Measurements from ENCODE around the gene TXNDC17.
"Not testable (repeated sequence)": the region's sequence is repeated elsewhere in the genome, so short reads cannot be mapped to it uniquely, and the experiment has no call there.

TXNDC17 gene

GRCh38 chr17:6661464-6661848 is 20.6 kb downstream of the TXNDC17 start:
- peak in 1 of 2 donors; percentile 16 for DNase-seq

GRCh38 chr17:6663200-6663599 is 22.3 kb downstream of the TXNDC17 start:
- DNase-seq: not testable (repeated sequence)

- DNase-seq: peak; percentile 77 to 85
These were observed 25.2 kb downstream of the TXNDC17 start for GRCh38 chr17:6666077-6666521.

- DNase-seq: no peak
These were observed 25.7 kb downstream of the TXNDC17 start for GRCh38 chr17:6666557-6666956.

GRCh38 chr17:6667516-6667915 is 26.7 kb downstream of the TXNDC17 start:
- no peak for DNase-seq

GRCh38 chr17:6668219-6668618 is 27.4 kb downstream of the TXNDC17 start:
- no peak for DNase-seq

GRCh38 chr17:6668727-6669425 is 28.0 kb downstream of the TXNDC17 start:
- DNase-seq: no peak

- no peak for DNase-seq
These were observed 28.8 kb downstream of the TXNDC17 start for GRCh38 chr17:6669479-6670212.

- DNase-seq: no peak
These were observed 29.7 kb downstream of the TXNDC17 start for GRCh38 chr17:6670571-6670970.

GRCh38 chr17:6670999-6671398 is 30.1 kb downstream of the TXNDC17 start:
- no peak for DNase-seq

- no peak for DNase-seq
These were observed 30.6 kb downstream of the TXNDC17 start for GRCh38 chr17:6671431-6671830.

- DNase-seq: no peak
These were observed 33.7 kb downstream of the TXNDC17 start for GRCh38 chr17:6674586-6674985.

- DNase-seq: no peak
These were observed 34.5 kb downstream of the TXNDC17 start for GRCh38 chr17:6675201-6675825.

- DNase-seq: no peak
These were observed 35.9 kb downstream of the TXNDC17 start for GRCh38 chr17:6676802-6677157.

- no peak for DNase-seq
These were observed 36.4 kb downstream of the TXNDC17 start for GRCh38 chr17:6677158-6677831.

- no peak for DNase-seq
These were observed 37.1 kb downstream of the TXNDC17 start for GRCh38 chr17:6677946-6678345.

- no peak for DNase-seq
These were observed 38.4 kb downstream of the TXNDC17 start for GRCh38 chr17:6679241-6679640.

GRCh38 chr17:6681176-6681575 is 40.3 kb downstream of the TXNDC17 start:
- no peak for DNase-seq

- no peak for DNase-seq
These were observed 40.8 kb downstream of the TXNDC17 start for GRCh38 chr17:6681671-6682070.

- DNase-seq: no peak
These were observed 41.5 kb downstream of the TXNDC17 start for GRCh38 chr17:6682339-6682738.

GRCh38 chr17:6683081-6683684 is 42.3 kb downstream of the TXNDC17 start:
- no peak for DNase-seq

GRCh38 chr17:6683730-6684459 is 43.0 kb downstream of the TXNDC17 start:
- no peak for DNase-seq
